Measurements from ENCODE around the gene PRSS27.

Gene PRSS27

DNA sequence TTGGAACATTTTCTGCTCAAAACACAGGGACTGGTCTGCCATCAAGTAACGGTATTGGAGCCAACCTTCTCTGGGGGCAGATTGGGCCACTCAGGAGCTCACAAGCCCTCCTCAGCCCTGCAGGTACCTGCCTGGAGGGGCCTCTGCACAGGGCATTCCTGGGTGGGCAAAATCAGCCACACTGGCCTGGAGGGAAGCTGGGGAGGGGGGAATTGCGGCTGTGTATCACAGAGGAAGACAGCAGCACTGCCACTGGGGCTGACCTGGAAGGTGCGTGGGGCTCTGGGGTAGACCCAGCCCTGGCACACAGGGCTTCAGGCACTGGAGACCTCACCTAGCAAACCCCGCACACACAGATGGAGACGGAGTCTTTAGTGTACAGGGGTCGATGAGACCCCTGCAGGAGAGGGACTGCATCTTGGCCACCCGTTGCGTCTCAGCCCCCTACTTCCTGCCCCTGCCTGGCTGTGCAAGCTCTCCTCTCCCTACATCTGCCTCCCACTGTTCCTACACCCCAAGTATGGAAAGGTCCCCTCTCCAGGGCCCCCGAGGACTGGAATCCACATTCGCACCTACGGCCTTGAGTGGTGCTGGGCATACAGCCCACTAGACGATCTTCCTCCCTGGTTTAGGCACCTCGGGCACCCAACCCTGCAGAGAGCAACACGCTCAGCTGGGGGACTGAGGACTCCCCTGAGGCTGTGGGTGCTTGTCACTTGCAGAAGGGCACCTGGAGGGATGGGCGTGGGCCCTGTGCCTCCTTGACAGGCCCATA lies 25.3 kb upstream of the PRSS27 start:
- no peaks in the 10 kb centered on the region for H3K4me1 ChIP-seq (ENCODE audit: control insufficient read depth, insufficient read depth, low read length)
- ChIA-PET POLR2A (interaction anchor here (0.6 kb wide), 1 partner anchor 234 kb away, joined by 3 read pairs; no protein-coding TSS in a partner anchor), CTCF (interaction anchor here (2.0 kb wide), 1 partner anchor 123 kb away, joined by 10 read pairs; no protein-coding TSS in a partner anchor)
- no peaks in the 10 kb centered on the region for H3K9me3 ChIP-seq (ENCODE audit: control insufficient read depth, insufficient read depth, low read depth, low read length)
- no peak overlapping the region for H3K4me3 ChIP-seq (ENCODE audit: low read depth, low read length)
- TF ChIP-seq ZNF792 (tag by site-specific recombination; IDR thresholded peaks at IDR 0.05): no peak
- TF ChIP-seq, protein P1, sequence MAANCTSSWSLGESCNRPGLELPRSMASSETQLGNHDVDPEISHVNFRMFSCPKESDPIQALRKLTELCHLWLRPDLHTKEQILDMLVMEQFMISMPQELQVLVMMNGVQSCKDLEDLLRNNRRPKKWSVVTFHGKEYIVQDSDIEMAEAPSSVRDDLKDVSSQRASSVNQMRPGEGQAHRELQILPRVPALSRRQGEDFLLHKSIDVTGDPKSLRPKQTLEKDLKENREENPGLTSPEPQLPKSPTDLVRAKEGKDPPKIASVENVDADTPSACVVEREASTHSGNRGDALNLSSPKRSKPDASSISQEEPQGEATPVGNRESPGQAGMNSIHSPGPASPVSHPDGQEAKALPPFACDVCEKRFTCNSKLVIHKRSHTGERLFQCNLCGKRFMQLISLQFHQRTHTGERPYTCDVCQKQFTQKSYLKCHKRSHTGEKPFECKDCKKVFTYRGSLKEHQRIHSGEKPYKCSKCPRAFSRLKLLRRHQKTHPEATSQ (tag by site-specific recombination; IDR thresholded peaks at IDR 0.05): no peak
- no peak for TF ChIP-seq ZNF292 (tag by site-specific recombination; IDR thresholded peaks at IDR 0.05; ENCODE audit: borderline replicate concordance, low read depth)
- no peak for TF ChIP-seq SP3 (tag by site-specific recombination; IDR thresholded peaks at IDR 0.05)
- TF ChIP-seq, protein P2, sequence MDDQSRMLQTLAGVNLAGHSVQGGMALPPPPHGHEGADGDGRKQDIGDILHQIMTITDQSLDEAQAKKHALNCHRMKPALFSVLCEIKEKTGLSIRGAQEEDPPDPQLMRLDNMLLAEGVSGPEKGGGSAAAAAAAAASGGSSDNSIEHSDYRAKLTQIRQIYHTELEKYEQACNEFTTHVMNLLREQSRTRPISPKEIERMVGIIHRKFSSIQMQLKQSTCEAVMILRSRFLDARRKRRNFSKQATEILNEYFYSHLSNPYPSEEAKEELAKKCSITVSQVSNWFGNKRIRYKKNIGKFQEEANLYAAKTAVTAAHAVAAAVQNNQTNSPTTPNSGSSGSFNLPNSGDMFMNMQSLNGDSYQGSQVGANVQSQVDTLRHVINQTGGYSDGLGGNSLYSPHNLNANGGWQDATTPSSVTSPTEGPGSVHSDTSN (CRISPR knock-in tag; IDR thresholded peaks at IDR 0.05): no peak
- TF ChIP-seq ZNF677 (tag by site-specific recombination; IDR thresholded peaks at IDR 0.05): no peak
- no peak for TF ChIP-seq ZNF701 (tag by site-specific recombination; IDR thresholded peaks at IDR 0.05)
- TF ChIP-seq SP2 (tag by site-specific recombination; IDR thresholded peaks at IDR 0.05): no peak
- H3K36me3 ChIP-seq (ENCODE audit: control insufficient read depth in 2 of 2, insufficient read depth in 1 of 2, low read length in 2 of 2): peaks cover 0 to 14% of the 10 kb centered on the region in 2 experiments; a peak in 2 of 3 replicates
- no peak overlapping the region for H3K27ac ChIP-seq (ENCODE audit: extremely low read depth, low read depth, low read length)

DNA sequence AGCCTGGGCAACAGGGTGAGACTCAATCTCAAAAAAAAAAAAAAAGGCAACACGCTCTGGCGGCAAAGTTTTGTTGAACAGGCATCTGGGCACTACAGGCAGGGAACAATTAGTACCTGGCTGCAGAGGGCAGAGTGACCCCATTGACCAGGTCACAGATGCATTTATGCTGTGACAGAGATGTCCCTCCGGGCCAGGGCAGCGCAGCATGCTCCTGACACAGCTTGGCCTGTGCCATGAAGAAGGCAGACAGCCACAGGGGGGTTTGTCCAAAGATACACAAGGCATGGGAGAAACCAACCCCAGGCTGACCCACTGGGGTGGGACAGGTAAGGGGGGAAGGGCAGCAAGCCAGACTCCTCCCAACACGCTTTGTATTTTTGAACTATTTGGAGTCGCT lies 24.7 kb upstream of the PRSS27 start:
- ChIA-PET CTCF (interaction anchor here (2.0 kb wide), 1 partner anchor 124 kb away, joined by 10 read pairs; no protein-coding TSS in a partner anchor), POLR2A (no interaction called here)
- H3K36me3 ChIP-seq (ENCODE audit: control insufficient read depth in 2 of 2, insufficient read depth in 1 of 2, low read length in 2 of 2): peaks cover 0 to 10% of the 10 kb centered on the region in 2 experiments; a peak in 2 of 3 replicates
- H3K9me3 ChIP-seq (ENCODE audit: control insufficient read depth, insufficient read depth, low read depth, low read length): no peaks in the 10 kb centered on the region
- TF ChIP-seq, protein P3, sequence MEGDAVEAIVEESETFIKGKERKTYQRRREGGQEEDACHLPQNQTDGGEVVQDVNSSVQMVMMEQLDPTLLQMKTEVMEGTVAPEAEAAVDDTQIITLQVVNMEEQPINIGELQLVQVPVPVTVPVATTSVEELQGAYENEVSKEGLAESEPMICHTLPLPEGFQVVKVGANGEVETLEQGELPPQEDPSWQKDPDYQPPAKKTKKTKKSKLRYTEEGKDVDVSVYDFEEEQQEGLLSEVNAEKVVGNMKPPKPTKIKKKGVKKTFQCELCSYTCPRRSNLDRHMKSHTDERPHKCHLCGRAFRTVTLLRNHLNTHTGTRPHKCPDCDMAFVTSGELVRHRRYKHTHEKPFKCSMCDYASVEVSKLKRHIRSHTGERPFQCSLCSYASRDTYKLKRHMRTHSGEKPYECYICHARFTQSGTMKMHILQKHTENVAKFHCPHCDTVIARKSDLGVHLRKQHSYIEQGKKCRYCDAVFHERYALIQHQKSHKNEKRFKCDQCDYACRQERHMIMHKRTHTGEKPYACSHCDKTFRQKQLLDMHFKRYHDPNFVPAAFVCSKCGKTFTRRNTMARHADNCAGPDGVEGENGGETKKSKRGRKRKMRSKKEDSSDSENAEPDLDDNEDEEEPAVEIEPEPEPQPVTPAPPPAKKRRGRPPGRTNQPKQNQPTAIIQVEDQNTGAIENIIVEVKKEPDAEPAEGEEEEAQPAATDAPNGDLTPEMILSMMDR (tag by site-specific recombination; IDR thresholded peaks at IDR 0.05): no peak
- no peak for TF ChIP-seq KLF9 (tag by site-specific recombination; IDR thresholded peaks at IDR 0.05; ENCODE audit: low read depth)
- no peak for TF ChIP-seq ZNF394 (tag by site-specific recombination; IDR thresholded peaks at IDR 0.05; ENCODE audit: borderline replicate concordance)
- TF ChIP-seq ZNF16 (tag by site-specific recombination; IDR thresholded peaks at IDR 0.05; ENCODE audit: low read depth): no peak
- TF ChIP-seq ZNF626 (tag by site-specific recombination; IDR thresholded peaks at IDR 0.05): no peak
- TF ChIP-seq ZNF10 (tag by site-specific recombination; IDR thresholded peaks at IDR 0.05): no peak
- TF ChIP-seq, protein P4, sequence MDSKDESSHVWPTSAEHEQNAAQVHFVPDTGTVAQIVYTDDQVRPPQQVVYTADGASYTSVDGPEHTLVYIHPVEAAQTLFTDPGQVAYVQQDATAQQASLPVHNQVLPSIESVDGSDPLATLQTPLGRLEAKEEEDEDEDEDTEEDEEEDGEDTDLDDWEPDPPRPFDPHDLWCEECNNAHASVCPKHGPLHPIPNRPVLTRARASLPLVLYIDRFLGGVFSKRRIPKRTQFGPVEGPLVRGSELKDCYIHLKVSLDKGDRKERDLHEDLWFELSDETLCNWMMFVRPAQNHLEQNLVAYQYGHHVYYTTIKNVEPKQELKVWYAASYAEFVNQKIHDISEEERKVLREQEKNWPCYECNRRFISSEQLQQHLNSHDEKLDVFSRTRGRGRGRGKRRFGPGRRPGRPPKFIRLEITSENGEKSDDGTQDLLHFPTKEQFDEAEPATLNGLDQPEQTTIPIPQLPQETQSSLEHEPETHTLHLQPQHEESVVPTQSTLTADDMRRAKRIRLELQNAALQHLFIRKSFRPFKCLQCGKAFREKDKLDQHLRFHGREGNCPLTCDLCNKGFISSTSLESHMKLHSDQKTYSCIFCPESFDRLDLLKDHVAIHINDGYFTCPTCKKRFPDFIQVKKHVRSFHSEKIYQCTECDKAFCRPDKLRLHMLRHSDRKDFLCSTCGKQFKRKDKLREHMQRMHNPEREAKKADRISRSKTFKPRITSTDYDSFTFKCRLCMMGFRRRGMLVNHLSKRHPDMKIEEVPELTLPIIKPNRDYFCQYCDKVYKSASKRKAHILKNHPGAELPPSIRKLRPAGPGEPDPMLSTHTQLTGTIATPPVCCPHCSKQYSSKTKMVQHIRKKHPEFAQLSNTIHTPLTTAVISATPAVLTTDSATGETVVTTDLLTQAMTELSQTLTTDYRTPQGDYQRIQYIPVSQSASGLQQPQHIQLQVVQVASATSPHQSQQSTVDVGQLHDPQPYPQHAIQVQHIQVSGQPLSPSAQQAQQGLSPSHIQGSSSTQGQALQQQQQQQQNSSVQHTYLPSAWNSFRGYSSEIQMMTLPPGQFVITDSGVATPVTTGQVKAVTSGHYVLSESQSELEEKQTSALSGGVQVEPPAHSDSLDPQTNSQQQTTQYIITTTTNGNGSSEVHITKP (tag by site-specific recombination; IDR thresholded peaks at IDR 0.05): 0 out of 2 replicates have a peak, but pooled peaks have one; percentile 49
- no peak overlapping the region for H3K4me3 ChIP-seq (ENCODE audit: low read depth, low read length)
- H3K27ac ChIP-seq (ENCODE audit: extremely low read depth, low read depth, low read length): no peak overlapping the region
- H3K4me1 ChIP-seq (ENCODE audit: control insufficient read depth, insufficient read depth, low read length): no peaks in the 10 kb centered on the region
